Body of pancreas (tissue), 4 donors: ENCODE results near the gene CCDC137.

Source experiments
- POLR2A ChIP-seq, 3 donors: fragments of 450-650 bp; IDR thresholded peaks; one replicate each; pipeline ENCODE4 v1.6.1; 2016; ENCODE audit warnings: antibody characterized with exemption in 3 of 3, mild to moderate bottlenecking in 2 of 3
- TF ChIP-seq, protein P1 (sequence below), 7 experiments: fragments of 450-650 bp in 4 of 7; fragments of 200-600 bp in 3 of 7; sonication (generic) in 3 of 7; IDR thresholded peaks; one replicate each; pipeline ENCODE4 v1.5.1; 2016 to 2019; ENCODE audit warnings: antibody characterized with exemption in 7 of 7

DNA sequence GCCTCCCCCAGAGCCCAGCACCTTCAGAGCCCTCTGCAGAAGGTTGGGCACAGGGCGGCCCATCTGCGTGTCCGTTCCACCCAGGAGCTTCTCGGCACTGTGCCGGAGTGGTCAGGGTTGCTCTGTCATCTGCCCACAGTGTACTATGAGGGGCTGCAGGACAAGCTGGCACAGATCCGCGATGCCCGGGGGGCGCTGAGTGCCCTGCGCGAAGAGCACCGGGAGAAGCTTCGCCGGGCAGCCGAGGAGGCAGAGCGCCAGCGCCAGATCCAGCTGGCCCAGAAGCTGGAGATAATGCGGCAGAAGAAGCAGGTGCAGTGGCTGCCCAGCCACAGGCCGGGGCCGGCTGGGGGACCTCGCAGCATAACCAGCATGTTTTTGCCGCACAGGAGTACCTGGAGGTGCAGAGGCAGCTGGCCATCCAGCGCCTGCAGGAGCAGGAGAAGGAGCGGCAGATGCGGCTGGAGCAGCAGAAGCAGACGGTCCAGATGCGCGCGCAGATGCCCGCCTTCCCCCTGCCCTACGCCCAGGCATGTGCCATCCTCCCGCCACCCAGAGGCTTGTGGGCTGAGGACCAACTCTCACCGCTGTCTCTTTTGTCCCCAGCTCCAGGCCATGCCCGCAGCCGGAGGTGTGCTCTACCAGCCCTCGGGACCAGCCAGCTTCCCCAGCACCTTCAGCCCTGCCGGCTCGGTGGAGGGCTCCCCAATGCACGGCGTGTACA, 29.8 kb downstream of the CCDC137 start:
- no peak for TF ChIP-seq POLR2A (IDR thresholded peaks at IDR 0.05)
- TF ChIP-seq, protein P1, sequence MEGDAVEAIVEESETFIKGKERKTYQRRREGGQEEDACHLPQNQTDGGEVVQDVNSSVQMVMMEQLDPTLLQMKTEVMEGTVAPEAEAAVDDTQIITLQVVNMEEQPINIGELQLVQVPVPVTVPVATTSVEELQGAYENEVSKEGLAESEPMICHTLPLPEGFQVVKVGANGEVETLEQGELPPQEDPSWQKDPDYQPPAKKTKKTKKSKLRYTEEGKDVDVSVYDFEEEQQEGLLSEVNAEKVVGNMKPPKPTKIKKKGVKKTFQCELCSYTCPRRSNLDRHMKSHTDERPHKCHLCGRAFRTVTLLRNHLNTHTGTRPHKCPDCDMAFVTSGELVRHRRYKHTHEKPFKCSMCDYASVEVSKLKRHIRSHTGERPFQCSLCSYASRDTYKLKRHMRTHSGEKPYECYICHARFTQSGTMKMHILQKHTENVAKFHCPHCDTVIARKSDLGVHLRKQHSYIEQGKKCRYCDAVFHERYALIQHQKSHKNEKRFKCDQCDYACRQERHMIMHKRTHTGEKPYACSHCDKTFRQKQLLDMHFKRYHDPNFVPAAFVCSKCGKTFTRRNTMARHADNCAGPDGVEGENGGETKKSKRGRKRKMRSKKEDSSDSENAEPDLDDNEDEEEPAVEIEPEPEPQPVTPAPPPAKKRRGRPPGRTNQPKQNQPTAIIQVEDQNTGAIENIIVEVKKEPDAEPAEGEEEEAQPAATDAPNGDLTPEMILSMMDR (IDR thresholded peaks at IDR 0.05): no peak
